GM12873 (cell line): ENCODE measurements around the gene MED16.

ENCODE experiments used
- TF ChIP-seq, protein P1 (sequence below): IDR thresholded peaks from 2 replicates; pipeline ENCODE4 v1.5.1; 2012; ENCODE audit warnings: low read depth, mild to moderate bottlenecking, moderate library complexity, low read length, control low read depth; ENCODE audit not compliant: insufficient read depth; ENCODE audit errors: missing control alignments

The MED16 gene

DNA sequence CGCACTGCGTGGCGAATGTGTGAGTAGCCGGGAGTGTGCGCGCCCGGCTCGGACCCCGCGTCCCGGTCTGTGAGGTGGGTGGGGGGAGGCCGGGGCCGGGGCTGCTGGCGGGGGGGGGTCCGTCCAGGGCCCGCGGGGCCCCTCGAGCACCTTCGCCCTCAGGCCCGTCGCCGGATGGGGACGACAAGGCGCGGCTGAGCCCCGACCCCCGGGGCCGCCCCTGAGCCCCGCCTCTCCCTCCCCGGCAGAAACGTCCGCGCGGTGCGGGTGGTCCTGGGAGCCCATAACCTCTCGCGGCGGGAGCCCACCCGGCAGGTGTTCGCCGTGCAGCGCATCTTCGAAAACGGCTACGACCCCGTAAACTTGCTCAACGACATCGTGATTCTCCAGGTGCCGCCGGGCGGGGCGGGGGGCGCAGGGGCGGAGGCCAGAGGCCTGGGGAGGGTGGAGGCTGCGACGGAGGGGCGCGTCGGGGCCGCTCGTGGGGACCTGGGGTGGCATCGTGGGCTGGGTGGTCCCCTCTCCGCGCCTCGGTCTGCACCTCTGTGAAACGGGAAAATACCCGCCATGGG is 39.9 kb downstream of the MED16 start:
- TF ChIP-seq, protein P1, sequence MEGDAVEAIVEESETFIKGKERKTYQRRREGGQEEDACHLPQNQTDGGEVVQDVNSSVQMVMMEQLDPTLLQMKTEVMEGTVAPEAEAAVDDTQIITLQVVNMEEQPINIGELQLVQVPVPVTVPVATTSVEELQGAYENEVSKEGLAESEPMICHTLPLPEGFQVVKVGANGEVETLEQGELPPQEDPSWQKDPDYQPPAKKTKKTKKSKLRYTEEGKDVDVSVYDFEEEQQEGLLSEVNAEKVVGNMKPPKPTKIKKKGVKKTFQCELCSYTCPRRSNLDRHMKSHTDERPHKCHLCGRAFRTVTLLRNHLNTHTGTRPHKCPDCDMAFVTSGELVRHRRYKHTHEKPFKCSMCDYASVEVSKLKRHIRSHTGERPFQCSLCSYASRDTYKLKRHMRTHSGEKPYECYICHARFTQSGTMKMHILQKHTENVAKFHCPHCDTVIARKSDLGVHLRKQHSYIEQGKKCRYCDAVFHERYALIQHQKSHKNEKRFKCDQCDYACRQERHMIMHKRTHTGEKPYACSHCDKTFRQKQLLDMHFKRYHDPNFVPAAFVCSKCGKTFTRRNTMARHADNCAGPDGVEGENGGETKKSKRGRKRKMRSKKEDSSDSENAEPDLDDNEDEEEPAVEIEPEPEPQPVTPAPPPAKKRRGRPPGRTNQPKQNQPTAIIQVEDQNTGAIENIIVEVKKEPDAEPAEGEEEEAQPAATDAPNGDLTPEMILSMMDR, result no peak

DNA sequence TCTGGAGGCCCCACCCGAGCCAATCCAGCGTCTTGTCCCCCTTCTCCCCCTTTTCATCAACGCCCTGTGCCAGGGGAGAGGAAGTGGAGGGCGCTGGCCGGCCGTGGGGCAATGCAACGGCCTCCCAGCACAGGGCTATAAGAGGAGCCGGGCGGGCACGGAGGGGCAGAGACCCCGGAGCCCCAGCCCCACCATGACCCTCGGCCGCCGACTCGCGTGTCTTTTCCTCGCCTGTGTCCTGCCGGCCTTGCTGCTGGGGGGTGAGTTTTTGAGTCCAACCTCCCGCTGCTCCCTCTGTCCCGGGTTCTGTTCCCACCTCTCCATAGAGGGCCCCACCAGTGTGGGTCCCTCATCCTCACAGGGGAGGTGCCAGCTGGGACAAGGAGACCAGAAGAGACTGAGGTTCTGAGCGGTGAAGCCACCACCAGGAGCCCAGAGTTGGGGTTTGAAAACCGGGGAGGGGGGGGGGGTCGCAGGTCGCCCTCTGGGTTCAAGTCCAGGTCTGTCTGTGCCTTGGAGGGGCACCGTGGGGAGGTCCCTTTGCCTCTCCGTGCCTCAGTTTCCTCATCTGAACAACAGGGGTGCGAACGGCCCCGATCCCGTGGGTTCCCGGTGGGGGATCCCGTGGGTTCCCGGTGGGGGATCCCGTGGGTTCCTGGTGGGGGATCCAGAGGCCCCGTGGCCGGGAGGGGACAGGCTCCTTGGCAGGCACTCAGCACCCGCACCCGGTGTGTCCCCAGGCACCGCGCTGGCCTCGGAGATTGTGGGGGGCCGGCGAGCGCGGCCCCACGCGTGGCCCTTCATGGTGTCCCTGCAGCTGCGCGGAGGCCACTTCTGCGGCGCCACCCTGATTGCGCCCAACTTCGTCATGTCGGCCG is 40.6 kb downstream of the MED16 start, which contains the start of gene ELANE:
Gene ELANE, plus strand, starts transcription at position 168 of the 878 bp plus-strand sequence. Its CDS starts 26 bp downstream, at position 194.
- TF ChIP-seq, protein P1, result no peak

DNA sequence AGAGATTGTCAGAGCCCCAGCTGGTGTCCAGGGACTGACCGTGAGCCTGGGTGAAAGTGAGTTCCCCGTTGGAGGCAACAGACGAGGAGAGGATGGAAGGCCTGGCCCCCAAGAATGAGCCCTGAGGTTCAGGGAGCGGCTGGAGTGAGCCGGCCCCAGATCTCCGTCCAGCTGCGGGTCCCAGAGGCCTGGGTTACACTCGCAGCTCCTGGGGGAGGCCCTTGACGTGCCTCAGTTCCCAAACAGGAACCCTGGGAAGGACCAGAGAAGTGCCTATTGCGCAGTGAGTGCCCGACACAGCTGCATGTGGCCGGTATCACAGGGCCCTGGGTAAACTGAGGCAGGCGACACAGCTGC is 42.0 kb downstream of the MED16 start:
- TF ChIP-seq, protein P1, result no peak

DNA sequence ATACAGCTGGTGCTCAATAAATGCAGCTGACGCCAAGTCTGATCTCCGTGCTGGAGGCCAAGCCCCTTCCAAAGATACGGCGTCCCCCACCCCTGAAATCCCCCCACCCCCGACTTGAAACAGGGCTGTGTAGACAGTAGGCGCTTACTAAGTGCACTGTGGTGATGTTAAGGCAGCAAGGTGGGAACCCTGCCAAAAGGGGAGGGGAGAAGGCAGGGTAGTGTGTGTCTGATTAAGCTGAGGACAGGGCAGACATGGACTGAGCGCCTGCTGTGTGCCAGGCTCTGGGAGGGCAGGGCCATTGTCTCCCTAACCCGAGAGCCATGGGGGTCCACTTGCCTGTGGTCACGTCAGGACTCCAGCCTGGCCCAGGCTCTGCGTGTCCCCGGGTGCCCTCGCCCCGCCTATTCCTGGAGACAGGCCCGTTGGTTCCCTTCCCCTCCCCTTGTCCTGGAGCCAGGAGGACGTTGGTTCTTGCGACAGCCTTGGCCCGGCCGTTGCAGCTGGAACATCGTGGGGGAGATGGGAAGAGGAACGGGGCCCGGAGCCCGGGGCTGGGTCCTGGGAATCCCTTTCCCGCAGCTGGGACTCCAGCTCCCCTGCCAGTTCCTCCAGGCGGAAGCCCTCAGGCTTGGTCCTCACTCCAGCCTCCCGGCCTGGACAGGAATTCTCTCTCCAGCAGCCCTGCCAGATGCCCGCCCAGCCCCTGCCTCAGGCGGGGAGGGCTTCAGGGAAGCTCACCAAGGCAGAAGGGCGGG is 42.6 kb downstream of the MED16 start:
- TF ChIP-seq, protein P1, result no peak

DNA sequence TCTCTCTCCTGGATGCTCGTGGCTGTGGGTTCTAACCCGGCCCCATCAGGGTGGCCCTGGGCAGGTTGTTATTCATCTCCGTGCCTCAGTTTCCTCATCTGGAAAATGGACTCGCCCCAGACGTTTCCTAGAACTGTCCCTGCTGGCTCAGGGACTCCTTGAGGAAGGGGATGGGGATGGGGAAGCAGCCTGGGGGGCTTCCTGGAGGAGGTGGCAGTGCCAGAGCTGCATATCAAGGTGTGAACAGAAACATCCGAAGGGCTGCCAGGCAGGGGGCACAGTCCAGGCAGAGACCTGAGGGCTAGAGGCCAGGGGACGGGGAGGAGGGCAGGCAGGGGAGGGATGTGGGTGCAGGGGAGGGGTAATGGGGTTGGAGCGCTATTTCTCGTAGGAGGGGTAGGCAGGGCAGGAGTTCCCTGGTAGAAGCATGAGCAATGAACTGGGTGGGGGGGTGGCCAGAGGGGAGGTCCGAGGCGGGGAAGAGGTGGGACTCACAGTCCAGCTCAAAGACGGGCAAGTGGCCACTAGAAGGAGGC is 44.5 kb downstream of the MED16 start:
- TF ChIP-seq, protein P1, result no peak

DNA sequence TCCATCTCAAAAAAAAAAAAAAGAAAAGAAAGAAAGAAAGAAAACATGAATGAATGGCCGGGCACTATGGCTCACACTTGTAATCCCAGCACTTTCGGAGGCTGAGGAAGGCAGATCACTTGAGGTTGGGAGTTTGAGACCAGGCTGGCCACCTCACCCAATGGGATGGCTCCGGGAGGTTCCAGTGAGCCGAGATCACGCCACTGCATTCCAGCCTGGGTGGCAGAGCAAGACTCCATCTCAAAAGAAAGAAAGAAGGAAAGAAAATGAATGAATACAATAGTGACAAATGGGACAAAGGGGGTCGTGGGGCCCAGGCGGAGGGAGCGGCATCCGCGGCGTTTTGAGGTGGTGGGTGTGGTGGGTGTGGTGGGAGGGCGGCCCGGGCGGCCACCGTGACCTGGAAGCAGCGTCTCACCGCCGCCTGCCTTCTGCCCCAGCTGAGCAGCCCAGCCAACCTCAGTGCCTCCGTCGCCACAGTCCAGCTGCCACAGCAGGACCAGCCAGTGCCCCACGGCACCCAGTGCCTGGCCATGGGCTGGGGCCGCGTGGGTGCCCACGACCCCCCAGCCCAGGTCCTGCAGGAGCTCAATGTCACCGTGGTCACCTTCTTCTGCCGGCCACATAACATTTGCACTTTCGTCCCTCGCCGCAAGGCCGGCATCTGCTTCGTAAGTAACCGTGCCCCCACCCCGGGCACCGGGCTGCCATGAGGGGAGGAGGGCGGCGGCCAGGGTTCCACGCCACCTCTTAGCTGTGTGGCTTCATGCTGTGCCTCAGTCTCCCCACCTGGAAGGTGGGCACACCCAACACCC is 47.1 kb downstream of the MED16 start:
- TF ChIP-seq, protein P1, result no peak
